GM18508 (cell line): ENCODE measurements around the gene BICDL1.

ENCODE experiments used
- ATAC-seq: cut with Tn5 transposase; IDR thresholded peaks from one replicate; pipeline ENCODE4 v1.9.1; 2021; ENCODE audit warnings: moderate number of reproducible peaks; ENCODE audit not compliant: insufficient read depth, unreplicated experiment

BICDL1 gene

GRCh38 chr12:120051535-120051934 is 62.5 kb downstream of the BICDL1 start:
- no peak for ATAC-seq

GRCh38 chr12:120054293-120054692 is 65.3 kb downstream of the BICDL1 start:
- ATAC-seq = no peak

- no peak for ATAC-seq
These were observed 66.4 kb downstream of the BICDL1 start for GRCh38 chr12:120055231-120056000.

GRCh38 chr12:120056739-120057138 is 67.7 kb downstream of the BICDL1 start:
- ATAC-seq = no peak

GRCh38 chr12:120060196-120060595 is 71.2 kb downstream of the BICDL1 start:
- ATAC-seq = no peak

- ATAC-seq = no peak
These were observed 71.7 kb downstream of the BICDL1 start for GRCh38 chr12:120060717-120061116.

- no peak for ATAC-seq
These were observed 72.7 kb downstream of the BICDL1 start for GRCh38 chr12:120061575-120062214.

GRCh38 chr12:120062976-120063579 is 74.0 kb downstream of the BICDL1 start:
- no peak for ATAC-seq

GRCh38 chr12:120064054-120064940 is 75.3 kb downstream of the BICDL1 start:
- ATAC-seq = no peak

GRCh38 chr12:120065472-120065871 is 76.4 kb downstream of the BICDL1 start:
- no peak for ATAC-seq

GRCh38 chr12:120066341-120066740 is 77.3 kb downstream of the BICDL1 start:
- no peak for ATAC-seq

GRCh38 chr12:120067084-120067869 is 78.2 kb downstream of the BICDL1 start:
- ATAC-seq = no peak

- ATAC-seq = no peak
These were observed 78.9 kb downstream of the BICDL1 start for GRCh38 chr12:120067901-120068300.

GRCh38 chr12:120069278-120069677 is 80.2 kb downstream of the BICDL1 start:
- ATAC-seq = no peak

- no peak for ATAC-seq
These were observed 82.5 kb downstream of the BICDL1 start for GRCh38 chr12:120071493-120072020.

GRCh38 chr12:120072472-120073249 is 83.6 kb downstream of the BICDL1 start:
- ATAC-seq = no peak

GRCh38 chr12:120075034-120075616 is 86.1 kb downstream of the BICDL1 start:
- no peak for ATAC-seq

- ATAC-seq = no peak
These were observed 87.6 kb downstream of the BICDL1 start for GRCh38 chr12:120076651-120077050.
